Hepatocyte (in vitro differentiated cells): ENCODE data around the gene TAAR8. TPM values are rescaled to one million over a fixed set of nuclear protein-coding genes. Genes with fewer than 3 reads are reported as not detected.
A peak's percentile ranks its signal among the peaks of the same experiment; 100 is the strongest.

Experiments
- DNase-seq: peaks from one replicate; pipeline ENCODE4 v3.0.0-alpha.2; 2016; ENCODE audit warnings: low spot score
- H2AFZ ChIP-seq: fragments of 200-600 bp; sonication (generic); 2 replicates; pipeline ENCODE4 v1.6.0; 2016; ENCODE audit warnings: antibody characterized with exemption, mild to moderate bottlenecking
- H3K27ac ChIP-seq: fragments of 200-600 bp; sonication (generic); 2 replicates; pipeline ENCODE4 v1.5.1; 2016; ENCODE audit warnings: mild to moderate bottlenecking
- H3K27me3 ChIP-seq: fragments of 200-600 bp; sonication (generic); 2 replicates; pipeline ENCODE4 v1.6.1; 2016
- H3K36me3 ChIP-seq: fragments of 200-600 bp; sonication (generic); replicated peaks from 2 replicates; pipeline ENCODE4 v1.5.1; 2016; ENCODE audit warnings: low read depth; ENCODE audit not compliant: insufficient read depth
- H3K4me1 ChIP-seq: fragments of 200-600 bp; sonication (generic); 2 replicates; pipeline ENCODE4 v1.5.1; 2016; ENCODE audit warnings: mild to moderate bottlenecking, moderate library complexity; ENCODE audit not compliant: insufficient read depth
- H3K4me2 ChIP-seq: fragments of 200-600 bp; sonication (generic); 2 replicates; pipeline ENCODE4 v1.6.0; 2016
- H3K4me3 ChIP-seq: fragments of 200-600 bp; sonication (generic); 2 replicates; pipeline ENCODE4 v1.5.1; 2016; ENCODE audit warnings: mild to moderate bottlenecking
- H3K79me2 ChIP-seq: fragments of 200-600 bp; sonication (generic); 2 replicates; pipeline ENCODE4 v1.6.0; 2017; ENCODE audit warnings: mild to moderate bottlenecking
- H3K9me2 ChIP-seq: fragments of 200-600 bp; sonication (generic); replicated peaks from 2 replicates; pipeline ENCODE4 v1.6.0; 2017; ENCODE audit warnings: mild to moderate bottlenecking; ENCODE audit not compliant: insufficient read depth
- H3K9me3 ChIP-seq: fragments of 200-600 bp; sonication (generic); 2 replicates; pipeline ENCODE4 v1.5.1; 2016; ENCODE audit warnings: low read depth, mild to moderate bottlenecking
- H4K20me1 ChIP-seq: fragments of 200-600 bp; sonication (generic); 2 replicates; pipeline ENCODE4 v1.6.0; 2016; ENCODE audit warnings: mild to moderate bottlenecking; ENCODE audit not compliant: insufficient read depth, poor library complexity, severe bottlenecking
- EZH2 ChIP-seq: fragments of 200-600 bp; sonication (generic); IDR thresholded peaks from 2 replicates; pipeline ENCODE4 v1.6.1; 2016; ENCODE audit warnings: antibody characterized with exemption, mild to moderate bottlenecking, borderline replicate concordance
- EZH2phosphoT487 ChIP-seq: fragments of 200-600 bp; sonication (generic); IDR thresholded peaks from one replicate; pipeline ENCODE4 v1.6.1; 2018; ENCODE audit warnings: antibody characterized with exemption, mild to moderate bottlenecking, low read depth, moderate library complexity; ENCODE audit not compliant: unreplicated experiment, severe bottlenecking
- WGBS: methylation state at CpG from one replicate; pipeline ENCODE4 v1.1.6; 2016; ENCODE audit warnings: low lambda C conversion rate; ENCODE audit errors: missing lambda C conversion rate; 5-methylcytosine and 5-hydroxymethylcytosine counted together
- polyA plus RNA-seq: library from polyadenylated mRNA; unstranded; fragments of >200 nt; fragmentation: Nextera tagmentation; extraction: Ambion mirVana; gene quantifications from 2 replicates; pipeline ENCODE4 v1.2.1, GENCODE V29; 2016
- total RNA-seq: library from RNA; depleted of rRNA; stranded (reverse); fragments of >200 nt; gene quantifications from 2 replicates; pipeline ENCODE4 v1.2.3, GENCODE V29; 2014
- TF ChIP-seq, protein P1 (sequence below): fragments of 200-600 bp; sonication (generic); IDR thresholded peaks from 2 replicates; pipeline ENCODE4 v1.5.1; 2016; ENCODE audit warnings: antibody characterized with exemption, mild to moderate bottlenecking; ENCODE audit not compliant: poor library complexity

The TAAR8 gene
- total and polyA plus RNA-seq, 2 experiments from 2014 or later: not detected

DNA sequence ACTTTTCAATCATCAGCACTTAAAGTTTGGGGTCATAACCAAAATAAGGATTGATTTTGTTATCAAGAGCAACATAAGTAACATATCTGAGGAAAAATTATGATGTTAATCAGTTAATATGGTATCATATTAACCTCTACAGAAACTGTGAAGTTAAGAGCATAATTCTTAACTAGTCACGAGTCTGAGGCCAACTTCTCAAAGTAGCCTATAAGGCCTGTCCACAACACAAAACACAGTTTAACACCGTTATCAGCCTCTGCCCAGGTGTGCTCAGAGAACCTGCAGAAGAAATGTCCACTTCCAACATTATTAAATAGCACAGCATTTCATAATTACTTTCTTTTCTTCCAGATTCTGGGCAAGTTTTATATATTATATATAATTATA lies 40.6 kb upstream of the TAAR8 start:
- no peak for TF ChIP-seq EZH2phosphoT487
- no peak for TF ChIP-seq EZH2
- TF ChIP-seq, protein P1, sequence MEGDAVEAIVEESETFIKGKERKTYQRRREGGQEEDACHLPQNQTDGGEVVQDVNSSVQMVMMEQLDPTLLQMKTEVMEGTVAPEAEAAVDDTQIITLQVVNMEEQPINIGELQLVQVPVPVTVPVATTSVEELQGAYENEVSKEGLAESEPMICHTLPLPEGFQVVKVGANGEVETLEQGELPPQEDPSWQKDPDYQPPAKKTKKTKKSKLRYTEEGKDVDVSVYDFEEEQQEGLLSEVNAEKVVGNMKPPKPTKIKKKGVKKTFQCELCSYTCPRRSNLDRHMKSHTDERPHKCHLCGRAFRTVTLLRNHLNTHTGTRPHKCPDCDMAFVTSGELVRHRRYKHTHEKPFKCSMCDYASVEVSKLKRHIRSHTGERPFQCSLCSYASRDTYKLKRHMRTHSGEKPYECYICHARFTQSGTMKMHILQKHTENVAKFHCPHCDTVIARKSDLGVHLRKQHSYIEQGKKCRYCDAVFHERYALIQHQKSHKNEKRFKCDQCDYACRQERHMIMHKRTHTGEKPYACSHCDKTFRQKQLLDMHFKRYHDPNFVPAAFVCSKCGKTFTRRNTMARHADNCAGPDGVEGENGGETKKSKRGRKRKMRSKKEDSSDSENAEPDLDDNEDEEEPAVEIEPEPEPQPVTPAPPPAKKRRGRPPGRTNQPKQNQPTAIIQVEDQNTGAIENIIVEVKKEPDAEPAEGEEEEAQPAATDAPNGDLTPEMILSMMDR: no peak

DNA sequence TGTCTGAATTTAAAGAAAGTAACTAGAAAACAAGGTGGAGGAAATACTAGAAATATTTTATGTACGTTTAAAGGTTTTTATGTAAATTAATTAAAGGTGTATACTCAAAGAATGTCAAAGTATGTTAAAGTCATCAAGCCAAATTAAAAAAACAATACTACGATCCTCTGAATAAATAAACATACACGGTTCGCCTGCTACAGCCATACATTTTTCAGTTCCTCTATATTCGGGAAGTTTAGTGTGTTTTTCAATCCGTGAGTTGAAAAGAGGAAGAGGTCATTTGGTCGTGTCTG lies 40.2 kb upstream of the TAAR8 start:
- Histone ChIP-seq H3K4me2 (peak overlapping the region; percentile 71), H2AFZ (peak overlapping the region; percentile 45), H3K79me2 (peaks cover 49% of the 10 kb centered on the region), H3K4me3 (peak overlapping the region; percentile 82), H3K27ac (peak overlapping the region; percentile 90), H3K36me3 (no peaks in the 10 kb centered on the region), H3K9me3 (no peaks in the 10 kb centered on the region), H4K20me1 (peaks cover 4% of the 10 kb centered on the region), H3K4me1 (peaks cover 10% of the 10 kb centered on the region), H3K27me3 (no peaks in the 10 kb centered on the region), H3K9me2 (no peaks in the 10 kb centered on the region)
- no peak for TF ChIP-seq EZH2phosphoT487
- TF ChIP-seq, protein P1: no peak
- no peak for TF ChIP-seq EZH2
- under 1% methylated on average over 7 of the region's 7 CpGs for WGBS
- no peak for DNase-seq

More for the DNA sequence above, 40.6 kb upstream of the TAAR8 start:
- H3K27ac ChIP-seq: peak overlapping the region; percentile 90
- H3K79me2 ChIP-seq: peaks cover 54% of the 10 kb centered on the region
- WGBS: 20% methylated on average over 2 of the region's 2 CpGs
- H3K9me2 ChIP-seq: no peaks in the 10 kb centered on the region
- H3K4me1 ChIP-seq: peaks cover 10% of the 10 kb centered on the region
- H3K27me3 ChIP-seq: no peaks in the 10 kb centered on the region
- no peaks in the 10 kb centered on the region for H3K9me3 ChIP-seq
- H3K4me2 ChIP-seq: peak overlapping the region; percentile 71
- peak overlapping the region; percentile 82 for H3K4me3 ChIP-seq
- DNase-seq: peak; percentile 18
- peaks cover 4% of the 10 kb centered on the region for H4K20me1 ChIP-seq
- H3K36me3 ChIP-seq: no peaks in the 10 kb centered on the region
- H2AFZ ChIP-seq: no peak overlapping the region

DNA sequence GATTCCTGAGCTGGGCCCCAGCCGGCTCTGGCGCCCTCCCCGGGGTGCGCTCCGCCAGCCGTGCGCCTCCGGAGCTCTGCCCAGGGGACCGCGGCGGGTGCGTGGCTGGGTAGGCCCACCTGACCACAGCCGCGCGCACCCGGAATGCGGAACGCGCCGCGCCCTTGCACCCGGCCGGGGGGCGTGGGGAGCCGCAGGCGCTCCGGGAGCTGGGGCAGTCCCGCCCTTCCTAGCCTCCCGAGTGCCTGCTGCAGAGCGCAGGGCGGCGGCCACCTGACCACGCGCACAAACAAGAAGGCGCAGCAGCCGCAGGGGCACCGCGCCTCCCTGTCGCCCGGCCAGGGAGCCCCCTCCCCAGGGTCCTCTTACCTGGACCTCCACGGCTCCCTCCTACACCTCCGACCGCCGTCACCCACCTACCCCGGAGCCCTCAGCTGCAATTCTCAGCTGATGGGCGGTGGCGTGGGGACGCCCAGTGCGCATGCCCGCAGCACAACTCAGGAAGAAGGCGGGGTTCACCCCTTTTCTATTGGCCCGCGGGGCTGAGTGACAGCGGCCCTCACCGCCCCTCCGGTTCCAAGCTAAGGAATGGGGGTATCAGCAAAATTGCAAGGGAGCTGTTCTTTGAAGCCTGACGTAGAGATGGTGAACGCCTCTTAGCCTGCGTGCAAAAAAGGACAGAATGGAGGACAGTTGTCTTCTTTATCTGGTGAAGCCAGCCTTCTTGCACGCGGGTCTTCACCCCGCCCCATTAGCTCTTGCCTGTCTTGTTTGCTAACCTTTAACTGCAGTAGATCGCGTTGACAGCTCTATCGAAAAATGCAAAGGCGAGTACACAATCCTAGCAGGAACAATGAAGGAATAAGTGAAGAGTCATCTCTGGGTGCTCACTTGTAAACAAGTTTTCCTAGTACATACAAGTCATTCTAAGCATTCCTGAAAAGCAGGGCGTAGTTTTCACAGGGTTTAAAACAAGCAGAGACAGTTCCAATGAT lies 39.5 kb upstream of the TAAR8 start, which contains the start of gene STX7:
STX7 (minus strand) TSS at position 479 of the 995 bp plus-strand sequence. CDS start 9,586 bp downstream, outside the sequence.
- Histone ChIP-seq H3K4me2 (peak within 1 kb of the TSS; percentile 71), H4K20me1 (peaks cover 4% of the 10 kb centered on the region), H3K79me2 (peaks cover 43% of the 10 kb centered on the region), H3K36me3 (no peaks in the 10 kb centered on the region), H3K4me3 (peak within 1 kb of the TSS; percentile 82), H3K9me3 (no peaks in the 10 kb centered on the region), H2AFZ (peak within 1 kb of the TSS; percentile 63), H3K27ac (peak within 1 kb of the TSS; percentile 90), H3K9me2 (no peaks in the 10 kb centered on the region), H3K4me1 (peaks cover 10% of the 10 kb centered on the region), H3K27me3 (no peaks in the 10 kb centered on the region)
- TF ChIP-seq EZH2: no peak
- TF ChIP-seq EZH2phosphoT487: no peak
- TF ChIP-seq, protein P1: no peak
- 1% methylated on average over 59 of the region's 67 CpGs for WGBS
- DNase-seq: peak; percentile 96
